Progenitor cell of endocrine pancreas (in vitro differentiated cells): Measurements from ENCODE around the gene PRR23E. TPM values are rescaled to one million over a fixed set of nuclear protein-coding genes. Genes with fewer than 3 reads are reported as not detected.

Experiments used
- DNase-seq: peaks from one replicate; pipeline ENCODE4 v3.0.0; 2021; ENCODE audit warnings: low spot score; ENCODE audit not compliant: unreplicated experiment
- H3K27ac Mint-ChIP-seq: 2 replicates; pipeline ENCODE4 v1.8.0; 2021; ENCODE audit warnings: mild to moderate bottlenecking, moderate library complexity, mixed read lengths
- H3K27me3 Mint-ChIP-seq: 2 replicates; pipeline ENCODE4 v1.8.0; 2021; ENCODE audit warnings: mixed read lengths
- H3K36me3 Mint-ChIP-seq: 2 replicates; pipeline ENCODE4 v1.8.0; 2022; ENCODE audit warnings: mixed read lengths; ENCODE audit not compliant: insufficient read depth
- H3K4me1 Mint-ChIP-seq: 2 replicates; pipeline ENCODE4 v1.8.0; 2021; ENCODE audit warnings: low read depth, mixed read lengths
- H3K4me3 Mint-ChIP-seq: 2 replicates; pipeline ENCODE4 v1.8.0; 2021; ENCODE audit warnings: low read depth, mild to moderate bottlenecking, moderate library complexity, mixed read lengths
- H3K9me3 Mint-ChIP-seq: 2 replicates; pipeline ENCODE4 v1.8.0; 2021; ENCODE audit warnings: low read depth, mixed read lengths
- CTCF ChIP-seq: fragments of 200-600 bp; sonication (generic); IDR thresholded peaks from one replicate; pipeline ENCODE4 v1.5.0; 2021; ENCODE audit warnings: antibody characterized with exemption, mild to moderate bottlenecking; ENCODE audit not compliant: unreplicated experiment
- total RNA-seq: library from RNA; stranded (reverse); gene quantifications from 2 replicates; pipeline ENCODE4 v1.2.1, GENCODE V29; 2021

Gene PRR23E
- total RNA-seq, 1 donor from 2014 or later = not detected

GRCh38 chr3:127221037-127221436 is 28.1 kb downstream of the PRR23E start:
- Mint-ChIP-seq H3K4me1 (no peaks in the 10 kb centered on the region), H3K4me3 (no peak overlapping the region), H3K36me3 (no peaks in the 10 kb centered on the region), H3K27ac (no peak overlapping the region), H3K9me3 (peaks cover 5% of the 10 kb centered on the region), H3K27me3 (peaks cover 10% of the 10 kb centered on the region)
- no peak for TF ChIP-seq CTCF
- no peak for DNase-seq

- Mint-ChIP-seq H3K27ac (no peak overlapping the region), H3K27me3 (peaks cover 14% of the 10 kb centered on the region), H3K4me1 (peaks cover 3% of the 10 kb centered on the region), H3K4me3 (no peak overlapping the region), H3K9me3 (peaks cover 8% of the 10 kb centered on the region), H3K36me3 (no peaks in the 10 kb centered on the region)
- DNase-seq = no peak
- TF ChIP-seq CTCF = no peak
Observed at GRCh38 chr3:127221446-127222035, 28.6 kb downstream of the PRR23E start.

GRCh38 chr3:127222163-127222562 is 29.2 kb downstream of the PRR23E start:
- H3K27ac Mint-ChIP-seq = no peak overlapping the region
- H3K4me3 Mint-ChIP-seq = no peak overlapping the region
- no peak for DNase-seq
- peaks cover 3% of the 10 kb centered on the region for H3K4me1 Mint-ChIP-seq
- H3K36me3 Mint-ChIP-seq = no peaks in the 10 kb centered on the region
- TF ChIP-seq CTCF = no peak
- H3K27me3 Mint-ChIP-seq = peaks cover 14% of the 10 kb centered on the region
- H3K9me3 Mint-ChIP-seq = peaks cover 8% of the 10 kb centered on the region

GRCh38 chr3:127222664-127223063 is 29.7 kb downstream of the PRR23E start:
- Mint-ChIP-seq H3K27me3 (peaks cover 14% of the 10 kb centered on the region), H3K27ac (no peak overlapping the region), H3K4me1 (peaks cover 3% of the 10 kb centered on the region), H3K36me3 (no peaks in the 10 kb centered on the region), H3K4me3 (no peak overlapping the region), H3K9me3 (peaks cover 8% of the 10 kb centered on the region)
- no peak for TF ChIP-seq CTCF
- no peak for DNase-seq

- H3K9me3 Mint-ChIP-seq = peaks cover 8% of the 10 kb centered on the region
- H3K27me3 Mint-ChIP-seq = peaks cover 14% of the 10 kb centered on the region
- no peaks in the 10 kb centered on the region for H3K36me3 Mint-ChIP-seq
- no peak for DNase-seq
- peaks cover 3% of the 10 kb centered on the region for H3K4me1 Mint-ChIP-seq
- no peak overlapping the region for H3K4me3 Mint-ChIP-seq
- H3K27ac Mint-ChIP-seq = no peak overlapping the region
- no peak for TF ChIP-seq CTCF
Observed at GRCh38 chr3:127224118-127224517, 31.2 kb downstream of the PRR23E start.
